Body of pancreas (tissue), 4 donors: ENCODE data around the gene RAB20.

Experiments used
- CTCF ChIP-seq, 7 experiments: fragments of 450-650 bp in 4 of 7; fragments of 200-600 bp in 3 of 7; sonication (generic) in 3 of 7; IDR thresholded peaks; one replicate each; pipeline ENCODE4 v1.5.1; 2016 to 2019; ENCODE audit warnings: antibody characterized with exemption in 7 of 7
- POLR2A ChIP-seq, 3 donors: fragments of 450-650 bp; IDR thresholded peaks; one replicate each; pipeline ENCODE4 v1.6.1; 2016; ENCODE audit warnings: antibody characterized with exemption in 3 of 3, mild to moderate bottlenecking in 2 of 3

DNA sequence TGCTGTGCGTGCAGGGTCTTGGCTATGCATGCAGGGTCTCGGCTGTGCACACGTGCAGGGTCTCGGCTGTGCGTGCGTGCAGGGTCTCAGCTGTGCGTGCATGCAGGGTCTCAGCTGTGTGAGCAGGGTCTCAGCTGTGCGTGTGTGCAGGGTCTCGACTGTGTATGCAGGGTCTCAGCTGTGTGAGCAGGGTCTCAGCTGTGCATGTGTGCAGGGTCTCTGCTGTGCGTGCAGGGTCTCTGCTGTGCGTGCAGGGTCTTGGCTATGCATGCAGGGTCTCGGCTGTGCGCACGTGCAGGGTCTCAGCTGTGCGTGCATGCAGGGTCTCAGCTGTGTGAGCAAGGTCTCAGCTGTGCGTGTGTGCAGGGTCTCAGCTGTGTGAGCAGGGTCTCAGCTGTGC lies 42.5 kb downstream of the RAB20 start:
- TF ChIP-seq POLR2A (IDR thresholded peaks at IDR 0.05), result no peak
- no peak for TF ChIP-seq CTCF (IDR thresholded peaks at IDR 0.05)
